Effector memory CD4-positive, alpha-beta T cell (primary cell): ENCODE measurements around the gene INHBE.
"Not testable (repeated sequence)": the region's sequence is repeated elsewhere in the genome, so short reads cannot be mapped to it uniquely, and the experiment has no call there.

Experiments used
- DNase-seq, 3 donors: peaks; one replicate each; pipeline ENCODE4 v3.0.0-alpha.2; 2020
- H3K27ac ChIP-seq: 2 replicates; pipeline ENCODE4 v1.7.0; 2013; ENCODE audit warnings: mild to moderate bottlenecking, low read length, moderate library complexity; ENCODE audit not compliant: insufficient read depth, poor library complexity, severe bottlenecking
- H3K27me3 ChIP-seq: replicated peaks from 2 replicates; pipeline ENCODE4 v1.7.0; 2013; ENCODE audit warnings: mild to moderate bottlenecking, low read length; ENCODE audit not compliant: insufficient read depth, control insufficient read depth, poor library complexity, severe bottlenecking
- H3K36me3 ChIP-seq: 2 replicates; pipeline ENCODE4 v1.7.0; 2013; ENCODE audit warnings: mild to moderate bottlenecking, low read length, moderate library complexity; ENCODE audit not compliant: control insufficient read depth, insufficient read depth
- H3K4me1 ChIP-seq: 2 replicates; pipeline ENCODE4 v1.7.0; 2013; ENCODE audit warnings: low read length, mild to moderate bottlenecking; ENCODE audit not compliant: control insufficient read depth, insufficient read depth, poor library complexity, severe bottlenecking
- H3K4me3 ChIP-seq: 2 replicates; pipeline ENCODE4 v1.7.0; 2013; ENCODE audit warnings: low read length, low read depth, mild to moderate bottlenecking; ENCODE audit not compliant: insufficient read depth, poor library complexity, severe bottlenecking
- H3K9me3 ChIP-seq: 2 replicates; pipeline ENCODE4 v1.7.0; 2013; ENCODE audit warnings: mild to moderate bottlenecking, low read length, moderate library complexity; ENCODE audit not compliant: control insufficient read depth

Gene INHBE

DNA sequence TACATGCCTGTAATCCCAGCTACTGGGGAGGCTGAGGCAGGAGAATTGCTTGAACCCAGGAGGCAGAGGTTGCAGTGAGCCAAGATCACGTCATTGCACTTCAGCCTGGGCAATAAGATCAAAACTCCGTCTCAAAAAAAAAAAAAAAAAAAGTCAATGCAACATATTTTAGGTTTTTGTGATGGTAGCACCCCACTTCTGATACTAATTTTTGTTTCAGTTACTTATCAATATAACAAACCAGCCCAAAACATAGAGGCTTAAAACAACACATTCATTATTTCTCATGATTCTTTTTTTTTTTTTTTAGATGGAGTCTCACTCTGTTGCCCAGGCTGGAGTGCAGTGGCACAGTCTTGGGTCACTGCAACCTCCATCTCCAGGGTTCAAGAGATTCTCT, 13.7 kb upstream of the INHBE start:
- H3K36me3 ChIP-seq, H3K4me1 ChIP-seq, H3K9me3 ChIP-seq, H3K4me3 ChIP-seq, H3K27me3 ChIP-seq, H3K27ac ChIP-seq, DNase-seq: not testable (repeated sequence)

DNA sequence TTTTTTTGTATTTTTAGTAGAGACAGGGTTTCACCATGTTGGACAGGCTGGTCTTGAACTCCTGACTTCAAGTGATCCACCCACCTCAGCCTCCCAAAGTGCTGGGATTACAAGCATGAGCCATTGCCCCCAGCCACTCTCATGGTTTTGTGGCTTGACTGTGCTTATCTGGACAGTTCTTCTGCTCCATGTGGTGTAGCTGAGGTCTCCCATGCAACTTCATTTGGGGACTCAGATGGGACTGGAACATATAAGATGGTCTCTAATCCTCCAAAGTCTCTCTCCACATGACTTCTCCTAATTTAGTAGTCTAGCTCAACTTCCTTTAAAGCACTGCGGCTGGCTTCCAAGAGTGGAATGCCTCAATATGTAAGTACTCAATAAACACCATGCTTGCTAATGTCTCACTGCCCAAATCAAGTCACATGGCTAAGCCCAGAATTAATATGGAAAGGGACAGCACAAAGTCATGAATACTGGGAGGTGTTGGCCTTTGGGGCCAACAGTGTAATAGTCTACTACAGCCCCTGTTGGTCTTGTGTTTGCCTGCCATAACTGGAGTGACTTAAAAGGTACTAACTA, 13.2 kb upstream of the INHBE start:
- Histone ChIP-seq H3K4me3 (no peak overlapping the region), H3K36me3 (no peaks in the 10 kb centered on the region), H3K4me1 (no peaks in the 10 kb centered on the region), H3K9me3 (no peaks in the 10 kb centered on the region), H3K27me3 (no peaks in the 10 kb centered on the region), H3K27ac (no peak overlapping the region)
- no peak for DNase-seq

DNA sequence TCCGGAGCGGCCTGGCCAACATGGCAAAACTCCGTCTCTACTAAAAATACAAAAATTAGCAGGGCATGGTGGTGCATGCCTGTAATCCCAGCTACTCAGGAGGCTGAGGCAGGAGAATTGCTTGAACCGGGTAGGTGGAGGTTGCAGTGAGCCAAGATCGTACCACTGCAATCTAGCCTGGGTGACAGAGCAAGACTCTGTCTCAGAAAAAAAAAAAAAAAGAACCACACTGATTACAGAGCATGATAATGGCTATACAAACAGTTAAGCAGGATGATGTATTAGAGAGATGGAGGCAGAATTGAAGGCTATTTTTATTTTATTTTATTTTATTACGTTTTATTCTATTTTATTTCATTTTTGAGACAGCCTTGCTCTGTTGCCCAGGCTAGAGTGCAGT, 10.8 kb upstream of the INHBE start:
- not testable (repeated sequence) for DNase-seq, H3K36me3 ChIP-seq, H3K4me3 ChIP-seq, H3K4me1 ChIP-seq, H3K9me3 ChIP-seq, H3K27me3 ChIP-seq, H3K27ac ChIP-seq

DNA sequence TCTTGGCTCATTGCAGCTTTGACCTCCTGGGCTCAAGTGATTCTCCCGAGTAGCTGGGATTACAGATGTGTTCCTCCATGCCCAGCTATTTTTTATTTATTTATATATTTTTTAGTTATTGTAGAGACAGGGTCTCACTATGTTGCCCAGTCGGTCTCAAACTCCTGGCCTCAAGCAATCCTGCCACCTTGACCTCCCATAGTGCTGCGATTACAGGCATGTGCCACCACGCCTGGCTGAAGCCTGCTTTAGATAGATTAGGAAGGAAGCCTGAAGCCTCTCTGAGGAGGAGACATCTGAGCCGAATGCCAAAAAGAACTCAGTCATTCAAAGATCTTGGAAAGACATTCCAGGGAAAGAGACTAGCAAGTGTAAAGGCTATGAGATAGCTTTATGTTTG, 10.4 kb upstream of the INHBE start:
- Histone ChIP-seq H3K9me3 (no peaks in the 10 kb centered on the region), H3K4me3 (no peak overlapping the region), H3K4me1 (no peaks in the 10 kb centered on the region), H3K36me3 (no peaks in the 10 kb centered on the region), H3K27ac (no peak overlapping the region), H3K27me3 (no peaks in the 10 kb centered on the region)
- no peak for DNase-seq

DNA sequence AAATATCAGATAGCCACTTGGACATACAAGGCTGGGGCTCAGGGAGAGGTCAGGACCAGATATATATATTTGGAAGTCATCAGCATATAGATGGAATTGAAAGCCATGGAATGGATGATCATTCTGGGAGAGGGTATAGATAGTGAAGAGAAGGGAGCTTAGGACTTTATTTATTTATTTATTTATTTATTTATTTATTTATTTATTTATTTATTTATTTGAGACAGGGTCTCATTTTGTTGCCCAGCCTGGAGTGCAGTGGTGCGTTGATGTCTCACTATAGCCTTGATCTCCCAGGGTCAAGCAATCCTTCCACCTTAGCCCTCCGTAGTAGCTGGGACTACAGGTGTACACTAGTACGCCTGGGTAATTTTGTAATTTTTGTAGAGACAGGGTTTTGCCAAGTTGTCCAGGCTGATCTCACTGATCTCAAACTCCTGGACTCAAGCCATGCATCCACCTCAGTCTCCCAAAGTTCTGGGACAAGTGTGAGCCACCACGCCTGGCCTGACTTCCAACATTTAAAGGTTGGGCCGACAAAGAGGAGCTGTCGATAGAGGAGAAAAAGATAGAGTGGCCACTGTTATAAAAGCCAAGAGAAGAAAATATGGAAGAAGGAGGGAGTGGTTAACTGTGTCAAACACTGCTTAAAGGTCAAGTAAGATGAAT, 8.7 kb upstream of the INHBE start:
- H3K36me3 ChIP-seq, result no peaks in the 10 kb centered on the region
- H3K27ac ChIP-seq, result no peak overlapping the region
- no peaks in the 10 kb centered on the region for H3K27me3 ChIP-seq
- no peak for DNase-seq
- no peaks in the 10 kb centered on the region for H3K9me3 ChIP-seq
- no peaks in the 10 kb centered on the region for H3K4me1 ChIP-seq
- H3K4me3 ChIP-seq, result no peak overlapping the region

DNA sequence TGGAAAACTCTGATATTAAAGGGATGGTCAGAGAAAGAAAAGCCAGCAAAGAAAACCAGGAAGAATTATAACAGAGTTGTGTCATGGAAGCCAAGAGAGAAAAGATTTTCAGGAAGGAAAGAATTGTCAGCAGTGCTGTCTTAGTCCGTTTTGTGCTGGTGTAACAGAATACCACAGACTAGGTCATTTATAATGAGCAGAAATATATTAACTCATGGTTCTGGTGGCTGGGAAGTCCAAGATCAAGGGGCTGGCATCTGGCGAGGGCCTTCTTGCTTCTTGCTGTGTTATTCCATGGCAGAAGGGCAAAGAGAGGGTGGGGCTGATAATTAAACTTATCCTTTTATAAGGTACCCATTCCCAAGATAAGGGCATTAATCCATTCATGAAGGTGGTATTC, 6.4 kb upstream of the INHBE start:
- Histone ChIP-seq H3K4me3 (no peak overlapping the region), H3K36me3 (no peaks in the 10 kb centered on the region), H3K4me1 (no peaks in the 10 kb centered on the region), H3K27ac (no peak overlapping the region), H3K9me3 (no peaks in the 10 kb centered on the region), H3K27me3 (no peaks in the 10 kb centered on the region)
- DNase-seq, result no peak

DNA sequence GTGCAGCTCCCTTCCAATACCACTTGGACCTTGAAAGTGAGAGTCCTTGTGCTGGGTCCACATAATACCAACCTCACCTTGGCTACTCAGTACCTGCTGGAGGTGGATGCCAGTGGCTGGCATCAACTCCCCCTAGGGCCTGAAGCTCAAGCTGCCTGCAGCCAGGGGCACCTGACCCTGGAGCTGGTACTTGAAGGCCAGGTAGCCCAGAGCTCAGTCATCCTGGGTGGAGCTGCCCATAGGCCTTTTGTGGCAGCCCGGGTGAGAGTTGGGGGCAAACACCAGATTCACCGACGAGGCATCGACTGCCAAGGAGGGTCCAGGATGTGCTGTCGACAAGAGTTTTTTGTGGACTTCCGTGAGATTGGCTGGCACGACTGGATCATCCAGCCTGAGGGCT, 5.7 kb upstream of the INHBE start:
- no peak for DNase-seq
- H3K36me3 ChIP-seq, result no peaks in the 10 kb centered on the region
- no peak overlapping the region for H3K4me3 ChIP-seq
- H3K27ac ChIP-seq, result no peak overlapping the region
- H3K9me3 ChIP-seq, result no peaks in the 10 kb centered on the region
- H3K27me3 ChIP-seq, result no peaks in the 10 kb centered on the region
- no peaks in the 10 kb centered on the region for H3K4me1 ChIP-seq

DNA sequence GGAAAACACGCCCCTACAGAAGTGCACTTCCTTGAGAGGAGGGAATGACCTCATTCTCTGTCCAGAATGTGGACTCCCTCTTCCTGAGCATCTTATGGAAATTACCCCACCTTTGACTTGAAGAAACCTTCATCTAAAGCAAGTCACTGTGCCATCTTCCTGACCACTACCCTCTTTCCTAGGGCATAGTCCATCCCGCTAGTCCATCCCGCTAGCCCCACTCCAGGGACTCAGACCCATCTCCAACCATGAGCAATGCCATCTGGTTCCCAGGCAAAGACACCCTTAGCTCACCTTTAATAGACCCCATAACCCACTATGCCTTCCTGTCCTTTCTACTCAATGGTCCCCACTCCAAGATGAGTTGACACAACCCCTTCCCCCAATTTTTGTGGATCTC, 5.0 kb upstream of the INHBE start:
- no peaks in the 10 kb centered on the region for H3K36me3 ChIP-seq
- H3K27me3 ChIP-seq, result no peaks in the 10 kb centered on the region
- DNase-seq, result no peak
- H3K9me3 ChIP-seq, result no peaks in the 10 kb centered on the region
- H3K4me3 ChIP-seq, result no peak overlapping the region
- H3K27ac ChIP-seq, result no peak overlapping the region
- H3K4me1 ChIP-seq, result no peaks in the 10 kb centered on the region

DNA sequence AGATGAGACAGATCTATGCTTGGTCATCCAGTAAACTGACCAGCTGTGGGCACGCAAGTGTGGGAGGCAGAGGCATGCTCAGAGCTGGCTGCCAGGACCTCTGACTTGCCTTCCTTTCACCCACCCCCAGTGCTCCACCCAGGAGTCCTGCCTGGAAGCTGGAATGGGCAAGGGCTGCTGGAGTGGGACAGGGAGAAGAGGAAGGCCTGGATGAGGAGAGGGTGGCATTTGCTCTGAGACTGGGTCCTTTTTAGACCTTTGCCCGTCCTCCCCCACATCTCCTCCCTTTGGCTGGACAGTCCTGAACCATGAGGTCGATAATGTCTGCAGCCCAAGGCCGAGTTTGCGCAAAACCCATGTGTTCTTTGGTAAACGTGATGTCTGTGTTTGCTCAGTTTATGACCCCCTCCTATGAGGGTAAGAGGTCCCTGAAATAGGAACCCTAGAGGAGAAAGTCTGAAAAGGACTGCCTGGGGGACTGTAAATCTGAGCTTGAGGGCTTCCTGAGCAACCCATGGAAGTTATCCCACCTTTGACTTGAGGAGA, 3.8 kb upstream of the INHBE start:
- no peaks in the 10 kb centered on the region for H3K36me3 ChIP-seq
- H3K9me3 ChIP-seq, result no peaks in the 10 kb centered on the region
- no peak for DNase-seq
- H3K27ac ChIP-seq, result no peak overlapping the region
- H3K27me3 ChIP-seq, result no peaks in the 10 kb centered on the region
- no peak overlapping the region for H3K4me3 ChIP-seq
- H3K4me1 ChIP-seq, result no peaks in the 10 kb centered on the region

DNA sequence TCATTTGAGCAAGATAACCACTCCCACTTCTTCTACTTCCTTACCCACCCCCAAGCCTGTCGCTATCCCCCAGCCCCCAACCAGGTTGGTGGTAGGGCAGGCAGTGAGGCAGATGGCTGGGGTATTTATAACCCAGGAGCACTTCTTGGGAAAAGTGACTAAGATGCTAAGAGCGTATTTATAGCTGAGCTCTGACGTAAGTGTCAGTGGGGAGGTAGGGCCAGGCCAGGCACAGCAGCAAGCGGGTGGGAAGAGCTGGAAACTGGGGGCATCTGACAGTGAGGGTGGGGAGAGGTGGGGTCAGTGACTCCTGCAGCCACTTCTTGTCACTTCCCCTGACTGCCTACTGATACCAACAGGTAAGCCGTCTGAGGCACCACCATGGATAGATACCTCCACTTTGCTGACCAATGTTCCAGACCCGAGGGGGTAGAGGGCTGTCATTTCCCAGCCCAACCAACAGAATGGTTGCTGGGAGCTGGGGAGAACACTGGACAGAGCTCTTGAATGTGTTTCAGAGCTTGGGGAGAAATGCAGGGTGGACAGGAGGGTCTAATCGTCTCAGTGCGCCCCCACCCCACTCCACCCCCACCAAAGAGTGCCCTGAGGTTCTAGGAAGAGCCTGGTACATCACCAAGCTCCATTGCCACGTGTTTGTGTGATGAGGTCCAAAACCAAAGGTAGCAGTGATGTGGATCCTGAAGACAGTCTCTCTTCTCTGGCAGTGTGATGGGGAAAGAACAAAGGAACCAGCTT, 2.7 kb upstream of the INHBE start:
- no peaks in the 10 kb centered on the region for H3K9me3 ChIP-seq
- no peaks in the 10 kb centered on the region for H3K36me3 ChIP-seq
- H3K4me3 ChIP-seq, result no peak overlapping the region
- H3K27me3 ChIP-seq, result no peaks in the 10 kb centered on the region
- H3K27ac ChIP-seq, result no peak overlapping the region
- H3K4me1 ChIP-seq, result no peaks in the 10 kb centered on the region
- no peak for DNase-seq
